Activated T-cell treated with anti-CD3 and anti-CD28 coated beads for 24 hours (primary cell): ENCODE measurements around the gene TTYH1.
"Not testable (repeated sequence)": the region's sequence is repeated elsewhere in the genome, so short reads cannot be mapped to it uniquely, and the experiment has no call there.

Experiments used
- DNase-seq: peaks from one replicate; pipeline ENCODE4 v3.0.0-alpha.2; 2020; ENCODE audit warnings: low read depth

Gene TTYH1

GRCh38 chr19:54415208-54415900 is at the start of gene TTYH1:
Gene TTYH1, plus strand, starts transcription at chr19:54415464. Its CDS starts 89 bp downstream, at chr19:54415553.
- peak; percentile 14 for DNase-seq

- DNase-seq: not testable (repeated sequence)
Measured at GRCh38 chr19:54365798-54366197, 49.5 kb upstream of the TTYH1 start.

- DNase-seq: no peak
Measured at GRCh38 chr19:54366811-54367210, 48.5 kb upstream of the TTYH1 start.

GRCh38 chr19:54369082-54369687 is 46.1 kb upstream of the TTYH1 start:
- DNase-seq: no peak

GRCh38 chr19:54369688-54370433 is 45.4 kb upstream of the TTYH1 start:
- not testable (repeated sequence) for DNase-seq

DNA sequence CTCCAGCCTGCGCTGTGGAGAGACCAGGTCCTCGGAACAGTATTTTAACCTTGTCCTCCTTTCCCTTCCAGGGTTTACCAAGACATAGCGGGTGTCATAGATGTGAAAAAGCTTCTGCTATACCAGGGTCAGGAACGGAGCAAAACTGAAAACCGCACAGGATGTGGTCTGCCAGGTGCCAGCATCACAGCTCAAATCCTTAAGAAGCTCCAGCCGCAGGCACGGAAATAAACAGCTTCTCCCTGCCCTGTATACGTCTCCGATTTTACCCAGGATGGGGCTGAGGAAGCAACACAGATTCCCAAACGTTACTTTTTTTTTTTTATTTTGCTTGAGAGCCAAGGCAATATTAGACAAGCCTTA is 44.8 kb upstream of the TTYH1 start:
- DNase-seq: peak; percentile 30

DNA sequence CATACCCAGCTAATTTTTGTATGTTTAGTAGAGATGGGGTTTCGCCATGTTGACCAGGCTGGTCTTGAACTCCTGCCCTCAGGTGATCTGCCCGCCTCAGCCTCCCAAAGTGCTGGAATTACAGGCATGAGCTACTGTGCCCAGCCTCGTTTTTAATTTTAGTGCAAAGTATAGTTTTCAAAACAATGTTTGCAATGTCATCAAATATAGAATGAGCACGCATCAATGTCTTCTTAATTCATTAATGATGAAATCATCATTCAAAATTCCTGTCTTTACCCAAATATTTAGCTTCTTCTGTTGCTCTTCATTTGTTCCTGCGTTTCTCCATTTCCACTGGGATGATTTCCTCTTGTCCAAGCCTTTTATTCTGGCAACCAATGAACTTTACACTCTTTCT is 43.8 kb upstream of the TTYH1 start:
- not testable (repeated sequence) for DNase-seq

- DNase-seq: no peak
Measured at GRCh38 chr19:54373781-54374631, 41.3 kb upstream of the TTYH1 start.

GRCh38 chr19:54375181-54375938 is 39.9 kb upstream of the TTYH1 start:
- DNase-seq: not testable (repeated sequence)

- DNase-seq: no peak
Measured at GRCh38 chr19:54376610-54377285, 38.5 kb upstream of the TTYH1 start.

- no peak for DNase-seq
Measured at GRCh38 chr19:54379187-54379678, 36.0 kb upstream of the TTYH1 start.

DNA sequence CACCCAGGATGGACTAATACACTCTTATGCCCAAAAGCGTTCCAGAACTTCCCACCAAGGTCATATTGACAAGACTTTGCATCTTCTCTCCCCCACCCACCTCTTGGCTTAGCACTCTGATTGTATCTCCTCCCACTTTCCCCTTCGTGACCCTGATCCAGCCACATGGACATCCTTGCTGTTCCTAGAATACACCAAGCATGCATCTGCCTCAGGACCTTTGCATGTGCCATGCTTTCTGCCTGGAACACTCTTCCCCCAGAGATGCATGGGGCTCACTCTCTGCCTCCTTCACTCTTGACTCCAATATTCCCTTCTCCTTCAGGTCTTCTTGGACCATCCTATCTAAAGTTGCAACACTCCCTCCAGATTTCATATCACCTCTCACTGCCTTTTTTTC is 34.4 kb upstream of the TTYH1 start:
- DNase-seq: no peak

GRCh38 chr19:54382041-54382440 is 33.2 kb upstream of the TTYH1 start:
- not testable (repeated sequence) for DNase-seq

DNA sequence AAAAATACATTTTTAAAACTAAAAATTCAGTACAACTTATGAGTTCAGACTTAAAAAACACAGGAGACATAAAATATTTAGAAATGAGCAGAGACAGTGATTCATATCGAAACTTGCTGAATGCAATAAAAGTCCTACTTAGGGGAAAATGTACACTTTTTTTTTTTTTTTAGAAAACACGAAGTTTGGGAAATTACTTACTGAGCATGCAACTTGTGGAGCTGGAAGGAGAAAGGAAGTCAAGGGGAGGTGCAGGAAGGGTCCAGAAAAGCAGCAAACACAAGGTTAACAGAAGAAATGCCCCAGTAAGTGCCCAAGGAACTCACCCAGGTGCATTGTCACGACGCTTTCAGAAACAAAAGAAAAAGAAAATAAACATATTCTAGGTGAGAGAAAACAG is 31.9 kb upstream of the TTYH1 start:
- DNase-seq: no peak

DNA sequence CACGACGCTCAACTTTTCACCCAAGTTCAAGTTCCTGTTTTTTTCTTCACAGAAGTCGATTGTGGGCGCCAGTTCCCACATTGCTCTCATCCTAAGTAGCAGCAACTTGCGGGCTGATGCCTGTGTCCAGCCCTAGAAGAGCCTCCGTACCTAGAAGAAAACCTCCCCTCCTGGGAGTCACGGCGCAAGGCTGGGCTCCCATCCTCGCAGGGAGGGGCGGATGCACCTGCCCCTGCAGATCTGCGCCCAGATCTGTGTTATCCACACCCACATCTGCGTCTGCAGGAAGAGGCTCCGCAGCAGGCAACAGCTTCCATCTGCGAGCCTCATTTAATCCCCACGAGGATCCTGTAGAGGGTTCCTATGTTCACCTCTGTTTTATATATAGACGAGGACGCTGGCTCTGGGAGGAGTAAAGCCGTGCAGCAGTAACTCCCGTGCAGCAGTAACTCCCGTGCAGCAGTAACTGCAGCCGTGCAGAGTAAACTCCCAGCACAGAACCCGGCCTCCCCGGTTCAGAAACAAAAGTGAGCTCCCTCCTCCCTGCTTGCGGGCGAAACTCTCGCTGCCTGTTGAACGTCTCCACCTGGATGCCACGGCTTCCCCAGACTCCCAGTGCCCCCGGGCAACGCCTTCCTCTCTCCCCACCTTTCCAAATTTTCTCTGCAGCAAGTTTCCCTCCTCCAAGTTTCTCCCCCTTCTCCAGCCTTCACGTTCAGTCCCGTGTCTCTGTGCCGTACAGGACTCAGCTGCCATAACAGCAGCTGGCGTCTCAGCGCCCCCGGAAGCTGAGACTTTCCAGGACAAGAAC is 27.1 kb upstream of the TTYH1 start:
- no peak for DNase-seq

DNA sequence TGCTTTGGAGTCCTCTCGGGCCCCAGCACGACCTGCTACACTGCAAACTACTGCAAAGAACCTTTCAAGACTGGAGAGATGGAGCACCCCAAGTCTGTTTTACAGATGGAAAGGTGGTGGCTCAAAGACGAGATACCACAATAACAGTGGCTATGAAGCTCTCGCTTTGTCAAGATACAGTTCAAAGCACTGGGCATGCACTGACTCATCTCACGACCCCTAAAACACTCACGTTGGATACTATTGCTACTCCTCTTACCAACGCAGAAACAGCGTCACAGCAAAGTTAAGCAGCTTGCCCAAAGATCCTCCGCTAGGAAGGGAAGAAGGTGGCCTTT is 26.5 kb upstream of the TTYH1 start:
- DNase-seq: no peak

- DNase-seq: no peak
Measured at GRCh38 chr19:54389553-54389952, 25.7 kb upstream of the TTYH1 start.

- DNase-seq: peak; percentile 50
Measured at GRCh38 chr19:54390942-54391577, 24.2 kb upstream of the TTYH1 start.

DNA sequence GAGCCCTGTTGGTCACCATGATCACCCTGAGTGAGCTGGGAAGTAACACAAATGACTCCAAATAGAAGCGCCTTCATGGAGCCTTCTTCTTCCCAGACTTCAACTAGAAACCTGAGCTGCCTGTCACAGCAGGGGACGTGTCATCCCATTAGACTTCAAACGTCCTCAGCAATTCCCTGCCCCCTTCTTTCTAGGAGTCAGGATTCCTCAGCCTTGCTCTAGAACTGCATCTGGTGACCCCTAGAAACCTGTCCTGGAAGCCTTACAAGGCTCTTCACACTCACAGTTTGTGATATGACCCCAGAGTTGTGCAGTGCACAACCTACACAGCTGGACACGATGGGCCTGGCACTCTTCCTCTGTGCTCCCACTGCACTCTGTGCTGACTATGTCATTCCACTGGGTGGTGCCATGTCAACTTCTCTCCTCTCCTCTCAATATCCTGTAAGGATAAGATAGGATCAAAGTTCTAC is 23.6 kb upstream of the TTYH1 start:
- DNase-seq: no peak
